GM21529 (cell line): Measurements from ENCODE around the gene GCLC.
A peak's percentile ranks its signal among the peaks of the same experiment; 100 is the strongest.
"Not testable (repeated sequence)": the region's sequence is repeated elsewhere in the genome, so short reads cannot be mapped to it uniquely, and the experiment has no call there.

Experiments
- ATAC-seq: cut with Tn5 transposase; IDR thresholded peaks from one replicate; pipeline ENCODE4 v1.9.1; 2021; ENCODE audit not compliant: unreplicated experiment

Gene GCLC

DNA sequence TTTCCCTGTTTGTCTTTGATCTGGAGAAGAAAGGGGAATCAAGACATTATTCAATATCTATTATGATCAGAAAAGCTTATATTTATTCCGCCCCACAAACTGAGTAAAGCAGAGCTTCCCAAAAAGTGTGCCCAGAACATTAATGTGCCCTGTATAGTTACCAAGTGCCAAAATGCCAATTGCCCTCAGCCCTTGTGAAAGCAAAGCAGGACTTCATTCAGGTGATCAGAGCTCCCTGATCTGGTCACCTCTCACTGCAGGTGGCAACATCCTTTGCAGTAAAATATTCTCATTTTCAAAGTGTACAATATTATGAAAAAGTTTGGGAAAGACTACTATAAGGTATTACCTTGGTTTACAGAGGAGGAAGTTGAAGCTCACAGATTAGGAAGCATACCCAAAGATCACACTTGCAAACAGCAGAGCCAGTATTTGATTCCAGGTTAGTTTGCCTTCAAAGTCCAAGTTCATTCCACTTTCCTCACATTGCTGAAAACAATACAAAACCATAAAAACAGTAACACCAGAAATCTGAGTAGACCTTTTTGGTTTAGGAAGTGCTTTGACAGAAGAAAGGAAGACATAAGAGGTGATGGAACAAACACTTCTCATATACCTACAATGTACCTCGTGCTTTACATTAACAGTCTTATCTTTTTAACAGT lies 19.6 kb upstream of the GCLC start:
- no peak for ATAC-seq

DNA sequence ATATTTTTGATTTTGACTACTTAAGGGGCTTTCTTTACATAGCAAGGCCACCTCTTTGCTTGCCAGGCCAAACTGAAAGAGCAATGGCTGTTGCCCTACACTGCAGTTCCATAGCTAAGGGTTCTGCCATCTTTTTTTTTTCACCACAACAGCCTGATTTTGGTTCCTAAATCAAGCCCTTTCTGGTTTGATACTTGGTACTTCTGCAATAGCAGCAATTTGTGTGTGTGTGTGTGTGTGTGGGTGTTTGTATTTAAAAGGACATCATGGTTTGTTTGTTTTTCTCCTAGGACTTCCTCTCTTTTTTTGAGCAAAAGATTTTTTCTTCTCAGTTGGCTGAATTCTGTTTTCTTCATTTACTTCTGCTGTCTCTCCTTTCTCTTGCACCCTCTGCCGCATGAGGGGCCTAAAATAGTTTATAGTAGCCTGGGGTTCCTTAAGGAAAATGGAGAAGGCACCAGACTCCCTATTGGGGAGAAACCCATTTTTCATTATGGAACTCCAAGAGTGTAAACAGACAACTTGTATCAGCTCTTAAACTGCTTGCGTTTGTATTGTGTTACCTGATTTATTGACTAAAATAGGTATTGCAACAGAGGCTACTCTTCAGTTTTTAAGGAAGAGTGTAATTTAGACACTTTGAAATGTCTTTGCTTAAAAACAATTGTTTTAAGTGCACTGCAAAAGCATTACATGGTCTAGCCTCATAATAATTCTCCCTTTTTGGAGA lies 12.2 kb upstream of the GCLC start:
- ATAC-seq = no peak

- not testable (repeated sequence) for ATAC-seq
Measured at GRCh38 chr6:53553600-53553999, 8.7 kb upstream of the GCLC start.

GRCh38 chr6:53551681-53552080 lies 6.8 kb upstream of the GCLC start:
- not testable (repeated sequence) for ATAC-seq

DNA sequence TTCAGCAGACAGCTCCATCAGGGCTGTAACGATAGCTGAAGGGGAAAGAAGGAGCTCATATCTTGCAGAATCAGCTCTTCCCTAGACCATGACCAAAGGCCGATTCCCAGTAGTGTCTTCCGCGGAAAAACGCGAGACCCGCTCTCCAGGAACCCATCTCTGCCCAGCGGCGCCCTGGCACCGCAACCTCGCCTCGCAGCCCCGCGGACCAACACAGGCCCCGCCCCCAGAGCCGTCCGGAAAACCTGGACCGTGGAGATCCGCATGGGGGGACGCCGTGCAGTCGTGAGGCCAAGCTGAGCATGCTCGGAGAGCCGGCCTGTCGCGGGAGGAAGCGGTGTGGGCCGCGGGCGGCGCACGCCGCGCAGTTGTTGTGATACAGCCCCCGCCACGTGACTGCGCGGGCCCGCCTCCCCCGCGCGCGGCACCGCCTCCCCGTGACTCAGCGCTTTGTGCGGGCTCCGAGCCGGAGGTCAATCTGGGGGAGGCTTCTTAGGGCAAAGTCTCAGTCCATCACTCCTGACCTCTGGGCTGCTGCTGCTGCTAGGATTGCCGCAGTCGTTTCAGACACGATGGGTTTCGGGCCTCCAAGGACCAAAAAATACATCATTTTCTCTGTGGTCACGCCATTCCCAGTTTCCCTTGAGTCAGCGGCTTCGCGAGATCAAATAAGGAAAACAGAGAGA lies 3.1 kb upstream of the GCLC start:
- peak; percentile 71 for ATAC-seq

- ATAC-seq = peak; percentile 14
Measured at GRCh38 chr6:53547166-53547810, 2.4 kb upstream of the GCLC start.

DNA sequence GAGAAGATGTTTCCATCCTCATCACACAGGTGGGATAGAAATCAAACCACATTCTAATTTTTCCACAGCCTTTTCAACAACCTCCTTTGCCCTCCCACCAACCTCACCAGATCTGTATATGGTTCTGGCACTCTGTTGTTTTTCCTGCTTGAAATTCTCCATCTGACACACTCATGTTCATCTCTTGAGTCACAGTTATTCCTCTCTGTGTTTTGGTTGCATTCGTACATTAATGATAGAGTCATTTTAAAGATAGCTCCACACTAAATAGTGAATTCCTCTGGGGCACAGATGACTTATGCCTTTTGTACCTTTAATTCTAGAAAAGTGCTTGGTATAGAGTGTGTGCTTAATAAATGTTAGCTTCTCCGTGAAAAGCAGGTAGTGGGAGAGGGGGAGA lies 1.4 kb upstream of the GCLC start:
- no peak for ATAC-seq

GRCh38 chr6:53544217-53544469 lies 758 bp downstream of the GCLC start:
- ATAC-seq = no peak

DNA sequence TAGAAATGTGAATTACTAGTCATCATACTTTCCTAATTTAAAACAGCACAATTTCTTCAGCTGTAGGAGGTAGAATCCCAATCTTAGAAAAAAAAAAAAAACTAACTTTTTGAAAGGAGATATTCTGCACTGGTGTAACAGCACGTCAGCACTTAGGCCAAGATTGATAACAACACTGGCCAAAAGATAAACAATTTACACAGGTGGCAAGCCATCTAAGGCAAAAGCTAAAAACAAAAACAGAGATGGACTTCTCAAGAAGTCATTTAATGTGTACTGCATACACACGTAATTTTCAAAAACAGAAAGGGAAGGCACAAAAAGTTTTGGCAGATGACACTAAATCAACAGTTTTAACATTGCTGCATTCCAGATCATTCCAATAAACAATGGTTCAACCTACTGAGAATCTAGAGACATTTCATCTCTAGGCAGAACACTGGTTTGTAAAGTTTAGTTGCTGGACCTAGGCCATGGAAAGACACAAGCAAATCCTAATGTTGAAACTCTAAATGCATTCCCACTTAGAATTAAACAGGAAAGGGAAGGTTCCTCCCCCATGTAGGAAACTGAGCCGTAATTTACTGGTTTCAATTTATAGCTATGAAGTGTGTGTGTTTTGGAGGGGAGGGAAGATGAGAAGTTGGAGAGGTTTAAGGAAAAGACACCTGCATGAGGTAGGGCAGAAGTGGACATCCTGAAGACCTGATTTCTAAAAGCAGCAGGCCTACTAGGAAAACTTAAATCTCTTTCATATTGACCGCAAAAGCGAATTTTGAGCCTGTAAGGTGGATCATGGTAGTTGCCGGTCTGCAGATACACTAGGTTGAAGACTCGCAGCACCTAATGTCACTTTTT lies 1.3 kb downstream of the GCLC start:
- no peak for ATAC-seq

DNA sequence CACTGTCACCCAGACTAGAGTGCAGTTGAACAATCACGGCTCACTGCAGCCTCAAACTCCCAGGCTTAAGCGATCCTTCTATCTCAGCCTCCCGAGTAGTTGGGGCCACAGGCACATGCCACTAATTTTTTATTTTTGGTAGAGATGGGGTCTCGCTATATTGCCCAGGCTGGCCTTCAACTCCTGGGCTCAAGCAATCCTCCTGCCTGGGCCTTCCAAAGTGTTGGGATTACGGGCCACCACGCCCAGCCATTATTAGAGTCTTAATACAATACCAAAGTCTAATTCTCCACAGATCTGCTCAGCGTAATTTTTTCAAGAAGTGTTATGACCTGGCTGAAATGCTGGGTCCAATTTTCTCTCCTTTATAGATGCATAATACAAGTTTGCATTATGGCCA lies 3.0 kb downstream of the GCLC start:
- no peak for ATAC-seq

GRCh38 chr6:53540129-53540692 lies 4.7 kb downstream of the GCLC start:
- ATAC-seq = no peak

DNA sequence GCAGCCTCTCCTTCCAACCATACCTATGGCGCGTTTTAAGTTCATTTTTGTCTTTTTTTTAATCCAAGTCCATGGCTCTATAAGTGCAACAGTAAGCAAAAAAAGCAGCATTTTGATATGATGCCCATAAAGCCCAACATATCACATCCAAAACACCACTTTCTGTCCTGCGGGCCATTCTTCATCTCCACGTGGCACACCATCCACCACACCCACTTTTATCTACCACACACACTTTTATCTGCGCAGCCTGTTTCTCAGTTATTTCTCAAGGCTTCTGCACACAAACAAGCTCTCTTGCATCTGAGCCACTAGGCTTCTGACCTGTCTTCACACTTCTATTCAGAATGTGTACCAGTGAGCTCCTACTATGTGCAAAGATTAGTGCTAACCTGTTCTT lies 5.3 kb downstream of the GCLC start:
- ATAC-seq = no peak

GRCh38 chr6:53536561-53536960 lies 8.3 kb downstream of the GCLC start:
- no peak for ATAC-seq

- no peak for ATAC-seq
Measured at GRCh38 chr6:53532942-53533341, 12.0 kb downstream of the GCLC start.

DNA sequence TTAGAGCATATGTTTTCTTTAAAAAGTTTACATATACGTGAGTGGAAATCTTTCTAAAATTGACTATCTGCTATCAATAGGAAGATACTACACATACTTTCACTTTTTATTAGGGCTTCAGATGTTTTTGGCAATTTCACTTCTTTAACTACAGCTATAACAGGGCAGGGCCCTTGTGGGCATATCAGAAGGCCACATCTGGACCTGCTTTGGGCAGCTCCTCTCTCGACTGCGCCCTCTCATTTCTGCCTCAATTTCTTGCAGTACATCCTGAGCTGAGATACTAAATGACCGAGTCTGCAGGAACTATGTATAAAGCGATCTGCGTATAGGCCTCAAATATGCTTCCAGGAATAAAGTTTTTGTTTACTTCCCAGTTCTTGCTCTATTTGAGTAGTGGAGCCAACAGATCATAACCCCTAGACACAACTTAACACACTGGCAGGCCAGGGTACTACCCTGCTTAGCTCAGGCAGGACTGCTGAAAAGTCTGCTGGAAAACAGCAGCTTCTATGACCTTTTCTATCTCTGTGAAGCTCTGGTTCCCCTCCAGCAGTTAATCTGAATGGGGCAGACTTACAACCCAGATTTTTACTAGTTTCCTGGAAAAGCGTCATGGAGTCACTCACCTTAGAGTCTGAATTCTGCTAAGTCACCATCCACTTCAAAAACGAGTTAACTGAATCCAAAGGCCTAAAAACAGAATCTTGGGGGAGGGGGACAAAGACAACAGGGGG lies 12.7 kb downstream of the GCLC start:
- ATAC-seq = no peak

GRCh38 chr6:53530780-53531386 lies 14.0 kb downstream of the GCLC start:
- no peak for ATAC-seq

DNA sequence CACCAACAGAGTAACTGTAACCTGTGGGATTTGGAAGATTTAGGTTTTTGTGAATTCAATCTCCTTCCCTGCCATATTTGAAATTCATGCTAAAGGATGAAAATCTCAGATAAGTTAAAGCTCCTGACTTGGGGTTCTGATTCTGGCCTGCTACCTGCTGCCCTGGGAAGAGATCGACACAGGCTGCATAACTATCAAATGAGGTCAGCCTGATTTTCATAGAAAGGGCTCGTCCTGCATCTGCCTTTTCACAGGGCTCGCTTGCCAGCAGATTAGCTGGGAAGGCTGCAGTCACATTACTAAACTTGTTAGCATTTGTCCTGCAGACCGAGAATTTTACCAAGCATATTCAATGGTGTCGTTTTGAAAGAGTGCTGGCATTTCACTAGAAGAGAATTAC lies 14.6 kb downstream of the GCLC start:
- ATAC-seq = no peak

DNA sequence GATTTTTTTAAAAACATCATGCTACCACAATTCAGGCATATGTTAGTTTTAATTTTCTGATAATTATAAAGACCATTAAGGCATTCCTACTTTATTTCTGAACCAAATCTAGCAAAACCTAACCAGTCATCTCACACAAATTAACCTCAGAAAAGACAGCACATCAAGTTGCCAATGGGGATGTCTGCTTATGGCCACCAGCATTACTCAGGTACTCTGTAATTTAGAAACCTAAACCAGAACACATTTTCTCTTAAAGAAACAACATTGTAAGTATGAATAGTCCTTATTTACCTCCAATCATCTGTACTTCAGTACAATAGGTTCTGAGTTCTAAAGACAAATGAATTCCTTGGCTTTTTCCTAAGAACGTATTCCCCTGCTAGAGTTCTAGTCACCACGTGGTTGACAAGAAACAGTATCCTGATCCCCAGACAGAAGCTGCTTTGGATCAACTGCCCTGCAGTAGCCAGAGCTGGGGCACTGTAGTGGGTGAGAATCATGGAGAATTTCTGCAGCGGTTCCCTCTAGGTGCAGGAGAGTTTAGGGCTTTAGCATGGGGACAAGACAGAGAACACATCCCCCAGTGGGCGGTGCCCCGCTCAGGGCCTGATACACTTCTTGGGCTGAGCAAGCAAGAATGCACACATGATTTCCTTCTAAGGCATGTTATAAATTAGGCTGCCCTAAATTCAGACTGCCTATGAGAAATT lies 15.4 kb downstream of the GCLC start:
- ATAC-seq = no peak

DNA sequence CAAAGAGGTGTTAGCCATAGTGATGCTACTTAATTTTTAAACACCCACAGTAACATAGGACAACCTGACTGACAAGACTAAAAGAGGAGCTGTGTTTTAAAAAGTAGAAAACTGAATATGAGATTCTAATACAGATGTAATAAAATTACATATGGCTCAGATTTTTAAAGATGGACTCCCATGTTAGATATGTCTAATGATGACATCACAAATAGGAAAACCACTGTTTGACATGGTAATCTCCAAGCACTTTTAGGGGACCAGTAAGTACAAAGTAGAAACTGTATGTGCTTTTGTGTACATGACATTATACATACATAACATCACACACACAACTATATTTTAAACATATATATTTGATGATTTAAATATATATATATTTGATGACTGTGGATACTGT lies 16.8 kb downstream of the GCLC start:
- no peak for ATAC-seq
